ENCODE data around the gene DUS3L.
A peak's percentile ranks its signal among the peaks of the same experiment; 100 is the strongest.

Gene DUS3L

GRCh38 chr19:5822181-5822844, 31.4 kb upstream of the DUS3L start:
- DNase-seq (ENCODE audit: low read depth in 2 of 2): no peak

- DNase-seq (ENCODE audit: low read depth in 2 of 2): no peak
Measured at GRCh38 chr19:5821521-5822180, 30.7 kb upstream of the DUS3L start.

GRCh38 chr19:5820785-5821184, 29.8 kb upstream of the DUS3L start:
- DNase-seq (ENCODE audit: low read depth in 2 of 2): no peak

- DNase-seq (ENCODE audit: low read depth in 2 of 2): no peak
Measured at GRCh38 chr19:5818594-5818993, 27.6 kb upstream of the DUS3L start.

GRCh38 chr19:5817218-5817617, 26.3 kb upstream of the DUS3L start:
- DNase-seq (ENCODE audit: low read depth in 2 of 2): no peak

GRCh38 chr19:5814852-5815246, 23.9 kb upstream of the DUS3L start:
- DNase-seq (ENCODE audit: low read depth in 2 of 2): no peak

GRCh38 chr19:5814123-5814851, 23.3 kb upstream of the DUS3L start:
- DNase-seq (ENCODE audit: low read depth in 2 of 2): no peak

GRCh38 chr19:5811117-5811516, 20.2 kb upstream of the DUS3L start:
- no peak for DNase-seq (ENCODE audit: low read depth in 2 of 2)

- no peak for DNase-seq (ENCODE audit: low read depth in 2 of 2)
Measured at GRCh38 chr19:5809469-5809868, 18.5 kb upstream of the DUS3L start.

- DNase-seq (ENCODE audit: low read depth in 2 of 2): no peak
Measured at GRCh38 chr19:5809053-5809452, 18.1 kb upstream of the DUS3L start.

GRCh38 chr19:5808120-5808816, 17.3 kb upstream of the DUS3L start:
- DNase-seq (ENCODE audit: low read depth in 2 of 2): no peak

GRCh38 chr19:5806905-5807304, 15.9 kb upstream of the DUS3L start:
- DNase-seq (ENCODE audit: low read depth in 2 of 2): no peak

GRCh38 chr19:5806133-5806489, 15.1 kb upstream of the DUS3L start:
- DNase-seq (ENCODE audit: low read depth in 2 of 2): no peak

GRCh38 chr19:5805462-5806132, 14.6 kb upstream of the DUS3L start:
- DNase-seq (ENCODE audit: low read depth in 2 of 2): no peak

- DNase-seq (ENCODE audit: low read depth in 2 of 2): no peak
Measured at GRCh38 chr19:5804516-5805461, 13.8 kb upstream of the DUS3L start, which contains the start of gene NRTN. TSS of gene NRTN (plus strand) at chr19:5805067. CDS start at chr19:5824166, 19,099 bp downstream.

GRCh38 chr19:5803752-5804515, 13.0 kb upstream of the DUS3L start:
- DNase-seq (ENCODE audit: low read depth in 2 of 2): peak; percentile 58 to 65

- no peak for DNase-seq (ENCODE audit: low read depth in 2 of 2)
Measured at GRCh38 chr19:5803441-5803751, 12.4 kb upstream of the DUS3L start.

- DNase-seq (ENCODE audit: low read depth in 2 of 2): peak; percentile 31 to 38
Measured at GRCh38 chr19:5801796-5802619, 11.0 kb upstream of the DUS3L start.

Measured in fibroblast of skin of left biceps (primary cell).